ENCODE results near the gene FBXL16.

Gene FBXL16

DNA sequence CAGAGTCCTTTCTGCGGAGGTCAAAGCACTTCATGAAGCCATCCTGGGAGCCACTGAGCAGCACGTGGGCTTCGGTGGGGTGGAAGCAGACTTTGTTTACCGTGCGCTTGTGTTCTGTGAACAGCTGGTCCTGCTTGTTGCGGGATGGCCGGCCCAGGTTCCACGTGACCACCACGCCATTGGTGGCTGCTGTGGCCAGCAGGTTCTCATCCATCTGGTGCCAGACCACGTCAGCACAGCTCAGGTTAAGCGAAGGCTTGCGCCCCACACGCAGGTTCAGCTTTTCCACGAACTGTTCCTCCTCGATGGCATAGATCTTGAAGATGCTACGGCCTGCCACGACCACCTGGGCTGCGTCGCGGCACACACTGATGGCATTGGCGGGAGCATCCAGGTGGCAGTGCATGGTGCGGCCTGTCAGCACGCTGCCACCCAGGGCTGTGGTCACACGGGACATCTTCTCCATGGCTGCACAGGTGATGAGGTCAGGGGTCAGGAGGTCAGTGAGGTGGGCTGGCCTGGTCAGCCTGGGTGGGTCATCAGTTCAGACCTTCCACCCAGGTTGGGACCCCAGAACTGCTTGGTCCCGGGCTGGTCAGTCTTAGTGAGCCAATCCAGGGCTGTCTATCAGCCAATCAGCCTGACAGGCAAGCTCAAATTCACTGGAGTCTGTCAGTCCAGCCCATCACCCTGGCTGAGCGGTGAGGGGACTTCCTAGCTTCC lies 16.3 kb downstream of the FBXL16 start:
- DNase-seq (ENCODE audit: low spot score): no peak

DNA sequence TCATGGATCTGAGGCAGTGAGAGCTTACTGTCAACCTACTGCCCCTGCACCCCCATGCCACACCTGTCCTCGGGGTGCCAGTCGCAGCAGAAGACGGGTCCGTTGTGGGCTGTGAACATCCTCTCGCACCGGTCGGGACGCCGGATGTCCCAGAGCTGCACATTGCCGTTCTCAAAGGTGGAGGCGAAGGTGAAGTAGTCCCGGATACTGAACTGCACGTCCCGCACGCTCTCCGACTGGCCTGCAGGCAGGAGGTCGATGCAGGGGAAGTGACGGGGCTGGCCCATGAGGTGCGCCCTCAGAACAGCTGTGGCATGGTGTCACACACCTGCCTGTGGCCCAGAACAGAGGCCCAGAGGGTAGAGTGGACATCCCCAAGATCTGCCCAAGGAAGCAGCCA lies 18.1 kb downstream of the FBXL16 start:
- no peak for DNase-seq (ENCODE audit: low spot score)

DNA sequence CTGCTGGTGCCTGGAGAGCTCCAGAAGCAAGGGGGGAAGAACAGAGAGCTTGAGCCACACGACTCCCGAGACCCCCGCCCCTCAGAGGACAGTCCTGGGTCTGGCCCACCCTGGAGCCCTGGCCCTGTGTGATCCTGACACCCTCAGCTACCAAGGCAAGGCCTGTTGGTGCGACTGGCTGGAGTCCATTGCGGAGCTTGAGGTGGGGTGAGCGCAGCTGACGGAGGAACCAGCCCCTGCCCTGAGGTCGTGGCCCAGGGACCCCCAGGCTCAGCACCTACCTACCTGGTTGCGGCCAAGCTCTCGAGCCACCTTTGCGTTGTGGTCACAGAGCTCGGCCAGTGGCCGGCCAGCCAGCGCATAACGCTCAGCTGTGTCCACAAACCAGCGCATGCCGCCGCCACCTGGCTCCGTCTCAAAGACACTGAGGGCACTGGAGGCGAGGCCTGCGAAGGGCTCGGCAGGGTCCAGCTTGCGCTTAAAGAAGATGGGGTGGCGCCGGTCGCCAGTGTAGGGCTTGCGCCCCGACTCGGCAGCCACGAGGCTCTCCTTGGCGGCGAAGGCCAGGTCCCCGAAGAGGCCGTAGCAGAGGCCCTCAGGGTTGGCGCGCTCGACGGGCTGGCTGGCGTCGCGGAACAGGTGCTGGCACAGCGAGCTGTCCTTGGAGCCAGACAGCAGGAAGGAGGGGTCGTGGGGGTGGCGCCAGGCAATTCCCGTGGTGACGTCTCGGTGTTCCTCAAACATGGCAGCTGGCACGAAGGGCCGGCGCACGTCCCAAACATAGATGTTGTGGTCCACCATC lies 18.9 kb downstream of the FBXL16 start:
- no peak for DNase-seq (ENCODE audit: low spot score)

DNA sequence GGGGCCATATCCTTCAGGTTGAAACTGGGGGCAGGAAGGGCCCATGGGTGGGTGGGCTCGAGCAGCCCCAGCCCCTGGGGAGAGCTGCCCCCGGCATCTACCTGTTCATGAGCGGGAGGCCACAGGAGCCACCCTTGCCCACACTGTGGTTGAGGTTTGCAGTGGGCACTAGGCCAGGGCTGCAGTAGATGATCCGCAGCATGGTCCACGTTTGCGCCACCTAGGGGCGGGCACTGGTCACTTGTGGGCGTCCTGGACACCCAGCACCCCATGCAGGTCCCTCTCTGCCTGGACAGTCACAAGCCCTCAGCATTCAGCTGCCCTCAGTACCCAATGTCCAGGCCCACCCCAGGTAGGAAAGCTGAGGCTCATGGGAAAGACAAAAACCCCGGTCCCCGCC lies 19.6 kb downstream of the FBXL16 start:
- no peak for DNase-seq (ENCODE audit: low spot score)

DNA sequence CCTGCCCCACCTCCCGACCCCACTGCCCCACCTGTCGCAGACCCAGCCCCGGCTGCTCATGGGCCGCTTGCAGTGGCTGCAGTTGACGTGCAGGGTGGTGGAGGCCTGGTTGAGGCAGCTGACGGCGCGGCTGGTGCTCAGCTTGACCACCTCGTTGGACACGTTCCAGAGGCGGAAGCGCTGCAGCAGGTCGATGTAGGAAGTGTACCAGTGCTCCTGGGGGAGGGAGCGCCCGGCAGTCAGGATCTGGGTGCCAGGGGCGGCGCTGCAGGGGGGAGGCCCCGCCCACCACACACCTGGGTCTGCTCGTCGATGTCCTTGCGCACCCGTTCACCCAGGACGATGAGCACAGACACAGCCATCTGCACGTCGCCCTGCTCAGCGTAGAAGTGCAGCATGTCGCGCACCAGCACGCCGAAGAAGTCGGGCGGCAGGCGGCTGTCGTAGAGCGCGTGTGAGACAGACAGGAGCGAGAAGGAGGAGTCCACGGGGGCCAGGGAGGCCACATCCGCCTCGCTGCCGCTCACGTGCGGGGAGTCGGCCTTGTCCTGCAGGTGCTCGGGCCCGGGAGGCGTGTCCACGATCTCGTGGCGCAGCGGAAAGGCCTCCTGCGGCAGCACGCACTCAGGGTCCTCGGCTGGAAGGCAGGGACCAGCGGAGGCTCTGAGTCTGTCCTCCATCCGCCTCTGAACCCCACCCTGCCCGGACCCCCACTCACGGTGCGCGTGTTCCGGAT lies 20.5 kb downstream of the FBXL16 start:
- no peak for DNase-seq (ENCODE audit: low spot score)

DNA sequence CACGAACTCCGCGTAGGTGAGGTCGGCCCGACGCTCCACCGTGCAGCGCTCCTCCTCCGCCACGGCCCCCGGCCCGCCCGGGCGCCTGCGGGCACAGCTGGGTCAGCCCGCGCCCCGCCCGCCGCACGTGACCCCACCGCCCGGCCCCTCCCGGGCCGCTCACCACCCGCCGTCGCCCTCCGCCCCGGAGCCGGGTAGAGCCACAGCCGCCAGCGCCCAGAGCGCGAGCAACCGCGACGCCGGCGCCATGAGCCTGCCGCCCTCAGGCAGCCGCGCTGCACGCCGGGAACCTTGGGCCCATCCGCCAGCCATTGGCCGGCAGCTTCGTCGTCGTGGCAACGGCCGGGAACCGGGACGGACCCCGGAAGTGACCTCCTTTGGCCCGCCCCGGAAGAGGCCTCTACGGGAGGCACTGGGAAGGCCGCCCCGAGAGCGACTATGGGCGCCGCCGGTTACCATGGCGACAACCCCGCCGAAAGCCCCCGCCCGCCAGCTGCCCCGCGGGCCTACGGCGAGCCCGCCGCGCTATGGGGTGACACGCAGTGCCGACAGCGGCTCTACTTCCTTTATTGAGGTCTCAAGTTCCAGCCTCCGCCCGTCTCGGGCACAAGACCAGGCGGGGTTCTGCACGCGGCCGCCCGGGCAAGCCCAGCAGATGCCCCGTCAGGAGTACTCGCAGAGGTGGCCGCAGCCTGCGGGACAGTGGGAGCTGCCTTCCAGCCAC lies 21.4 kb downstream of the FBXL16 start, which contains the start of gene JMJD8:
Gene JMJD8, minus strand, starts transcription at position 264 of the 724 bp plus-strand sequence. Its CDS starts 15 bp downstream, at position 249.
- DNase-seq (ENCODE audit: low spot score): peak; percentile 92

DNA sequence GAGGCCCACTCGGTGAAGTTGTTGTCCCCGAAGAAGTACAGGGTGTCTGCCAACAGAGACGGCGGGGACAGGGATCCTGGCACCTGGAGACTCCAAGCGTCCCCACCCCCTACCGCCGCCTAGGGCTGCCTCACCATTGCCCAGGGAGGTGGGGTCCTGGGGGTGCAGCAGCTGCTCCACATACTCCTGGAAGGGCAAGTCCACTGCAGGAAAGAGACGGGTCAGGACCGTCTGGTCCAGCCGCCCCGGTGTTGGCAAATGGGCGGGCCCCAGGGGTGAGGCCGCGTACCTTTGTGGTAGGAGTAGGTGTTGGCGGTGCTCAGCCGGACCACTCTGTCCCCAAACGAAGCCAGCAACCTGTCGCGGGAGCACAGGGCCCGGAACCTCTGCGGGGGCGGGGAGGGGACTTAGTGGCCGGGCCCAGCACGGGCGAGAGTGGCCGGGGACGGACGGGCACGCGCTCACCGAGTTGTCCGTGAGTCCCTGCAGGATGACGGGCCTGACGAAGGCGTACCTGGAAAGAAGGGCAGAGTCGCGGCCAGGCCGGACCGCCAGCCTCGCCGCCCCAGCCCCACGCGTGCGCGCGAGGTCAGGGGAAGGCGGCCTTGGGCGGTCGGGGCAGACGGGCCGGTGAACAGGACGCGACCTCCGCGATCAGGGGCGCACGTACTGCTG lies 22.1 kb downstream of the FBXL16 start:
- DNase-seq (ENCODE audit: low spot score): no peak

DNA sequence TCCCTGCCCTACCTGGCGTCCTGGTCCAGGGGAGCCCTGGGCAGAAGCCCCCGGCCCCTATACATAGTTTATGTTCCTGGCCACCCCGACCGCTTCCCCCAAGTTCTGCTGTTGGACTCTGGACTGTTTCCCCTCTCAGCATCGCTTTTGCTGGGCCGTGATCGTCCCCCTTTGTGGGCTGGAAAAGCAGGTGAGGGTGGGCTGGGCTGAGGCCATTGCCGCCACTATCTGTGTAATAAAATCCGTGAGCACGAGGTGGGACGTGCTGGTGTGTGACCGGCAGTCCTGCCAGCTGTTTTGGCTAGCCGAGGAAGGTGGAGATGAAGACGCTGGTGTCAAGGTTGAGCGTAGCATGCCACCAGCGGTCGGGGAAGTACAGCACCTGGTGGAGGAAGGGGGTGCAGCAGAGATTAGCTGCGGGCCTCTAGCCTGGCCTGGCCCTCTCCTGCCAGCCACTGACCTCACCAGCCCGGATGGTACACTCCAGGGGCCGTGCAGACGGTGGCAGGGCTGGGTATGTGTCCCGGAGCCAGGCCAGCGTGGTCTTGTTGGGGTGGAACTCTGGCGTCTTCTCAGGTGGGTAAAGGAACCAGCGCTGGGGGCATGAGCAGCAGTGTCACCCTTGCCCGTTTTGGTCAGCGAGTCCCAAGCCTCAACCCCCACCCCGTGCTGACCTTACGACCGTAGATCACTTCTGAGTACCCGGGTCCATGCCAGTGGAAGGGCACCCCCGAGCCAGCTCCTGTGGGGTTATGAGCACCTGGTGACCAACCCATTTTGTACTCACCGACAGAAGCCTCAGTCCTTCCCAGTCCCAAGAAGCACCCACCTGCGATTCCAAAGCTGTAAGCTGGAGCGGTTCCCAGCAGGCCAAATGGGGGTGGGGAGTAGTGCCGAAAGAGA lies 22.9 kb downstream of the FBXL16 start:
- no peak for DNase-seq (ENCODE audit: low spot score)

DNA sequence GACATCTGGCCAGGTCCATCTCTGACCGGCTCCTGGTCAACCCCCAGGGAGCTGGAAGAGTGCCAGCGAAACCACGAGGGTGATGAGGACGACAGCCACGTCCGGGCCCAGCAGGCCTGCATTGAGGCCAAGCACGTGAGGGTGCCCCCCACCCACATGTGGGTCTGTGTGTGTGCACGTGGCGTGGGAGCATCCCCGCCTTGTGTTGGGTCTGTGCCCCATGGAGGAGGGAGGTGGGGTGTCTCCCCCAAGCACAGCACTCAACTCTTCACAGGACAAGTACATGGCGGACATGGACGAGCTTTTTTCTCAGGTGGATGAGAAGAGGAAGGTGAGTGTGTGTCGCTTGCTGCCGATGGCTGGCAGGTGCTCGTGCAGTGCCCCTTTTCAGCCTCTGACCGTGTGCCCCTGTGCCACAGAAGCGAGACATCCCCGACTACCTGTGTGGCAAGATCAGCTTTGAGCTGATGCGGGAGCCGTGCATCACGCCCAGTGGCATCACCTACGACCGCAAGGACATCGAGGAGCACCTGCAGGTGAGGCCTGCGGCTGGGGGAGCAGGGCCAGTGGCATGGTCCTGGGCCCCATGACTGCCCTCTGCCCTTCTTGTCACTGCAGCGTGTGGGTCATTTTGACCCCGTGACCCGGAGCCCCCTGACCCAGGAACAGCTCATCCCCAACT lies 23.7 kb downstream of the FBXL16 start:
- no peak for DNase-seq (ENCODE audit: low spot score)

DNA sequence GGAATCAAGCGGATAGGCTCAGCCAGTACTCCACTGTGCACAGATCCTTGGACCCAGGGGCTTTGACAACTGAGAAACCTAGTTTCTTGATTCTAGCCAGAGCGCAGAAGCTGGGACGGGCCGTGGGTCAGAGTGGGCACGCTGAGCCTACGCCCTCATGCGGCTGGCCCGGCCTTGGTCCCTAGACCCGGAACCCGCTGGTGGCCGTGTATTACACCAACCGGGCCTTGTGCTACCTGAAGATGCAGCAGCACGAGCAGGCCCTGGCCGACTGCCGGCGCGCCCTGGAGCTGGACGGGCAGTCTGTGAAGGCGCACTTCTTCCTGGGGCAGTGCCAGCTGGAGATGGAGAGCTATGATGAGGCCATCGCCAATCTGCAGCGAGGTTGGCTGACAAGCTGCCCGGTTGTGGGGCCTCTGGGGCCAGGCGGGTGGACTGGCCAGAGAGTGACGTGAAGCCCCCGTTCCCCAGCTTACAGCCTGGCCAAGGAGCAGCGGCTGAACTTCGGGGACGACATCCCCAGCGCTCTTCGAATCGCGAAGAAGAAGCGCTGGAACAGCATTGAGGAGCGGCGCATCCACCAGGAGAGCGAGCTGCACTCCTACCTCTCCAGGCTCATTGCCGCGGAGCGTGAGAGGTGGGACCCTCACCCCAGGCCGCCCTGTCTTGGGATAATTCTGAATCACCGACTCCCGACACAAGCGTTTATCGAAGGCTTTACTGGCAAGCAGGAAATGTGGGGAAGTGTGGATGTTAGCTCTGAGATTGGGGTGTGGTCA lies 24.4 kb downstream of the FBXL16 start:
- no peak for DNase-seq (ENCODE audit: low spot score)

DNA sequence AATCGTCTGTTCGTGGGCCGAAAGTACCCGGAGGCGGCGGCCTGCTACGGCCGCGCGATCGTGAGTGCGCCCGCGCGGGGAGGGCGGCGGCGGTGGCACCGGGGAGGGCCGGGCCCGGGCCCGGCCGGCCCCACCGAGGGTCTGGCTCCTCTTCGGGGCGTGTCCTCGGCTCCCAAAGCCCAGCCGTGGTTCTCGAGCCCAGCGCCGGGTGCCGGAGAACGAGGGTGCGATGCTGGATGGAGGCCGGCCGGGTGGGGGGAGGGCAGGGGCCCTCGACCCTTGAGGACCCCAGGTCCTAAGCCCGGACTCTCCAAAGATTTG lies 25.0 kb downstream of the FBXL16 start:
- no peak for DNase-seq (ENCODE audit: low spot score)

DNA sequence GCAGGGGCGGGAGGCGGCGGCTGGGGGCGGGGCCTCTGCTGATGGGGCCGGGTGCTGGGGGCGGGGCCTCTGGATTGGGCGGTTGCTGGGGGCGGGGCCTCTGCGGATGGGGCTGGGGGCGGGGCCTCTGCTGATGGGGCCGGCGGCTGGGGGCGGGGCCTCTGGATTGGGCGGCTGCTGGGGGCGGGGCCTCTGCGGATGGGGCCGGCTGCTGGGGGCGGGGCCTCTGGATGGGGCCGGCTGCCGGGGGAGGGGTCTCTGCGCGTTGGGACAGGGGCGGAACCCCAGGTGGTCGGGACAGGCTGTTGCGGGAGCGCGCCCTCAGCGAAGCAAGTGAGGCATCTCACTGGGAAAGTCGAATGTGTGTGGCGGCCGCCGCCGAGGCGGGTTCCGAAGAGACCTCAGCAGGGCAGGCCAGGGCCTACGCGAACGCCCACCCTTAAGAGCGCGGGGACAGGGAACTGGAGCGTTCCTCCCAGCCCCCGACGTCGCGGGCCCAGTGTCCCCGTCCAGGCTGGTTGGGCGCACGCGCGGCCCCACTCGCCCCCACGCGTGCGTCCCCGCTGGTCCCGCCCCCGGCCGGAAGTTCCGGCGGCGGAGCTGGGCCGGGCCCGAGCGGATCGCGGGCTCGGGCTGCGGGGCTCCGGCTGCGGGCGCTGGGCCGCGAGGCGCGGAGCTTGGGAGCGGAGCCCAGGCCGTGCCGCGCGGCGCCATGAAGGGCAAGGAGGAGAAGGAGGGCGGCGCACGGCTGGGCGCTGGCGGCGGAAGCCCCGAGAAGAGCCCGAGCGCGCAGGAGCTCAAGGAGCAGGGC lies 25.6 kb downstream of the FBXL16 start, which contains the start of gene STUB1:
Gene STUB1, plus strand, starts transcription at position 597 of the 811 bp plus-strand sequence. Its CDS starts 116 bp downstream, at position 713.
- peak; percentile 84 for DNase-seq (ENCODE audit: low spot score)

DNA sequence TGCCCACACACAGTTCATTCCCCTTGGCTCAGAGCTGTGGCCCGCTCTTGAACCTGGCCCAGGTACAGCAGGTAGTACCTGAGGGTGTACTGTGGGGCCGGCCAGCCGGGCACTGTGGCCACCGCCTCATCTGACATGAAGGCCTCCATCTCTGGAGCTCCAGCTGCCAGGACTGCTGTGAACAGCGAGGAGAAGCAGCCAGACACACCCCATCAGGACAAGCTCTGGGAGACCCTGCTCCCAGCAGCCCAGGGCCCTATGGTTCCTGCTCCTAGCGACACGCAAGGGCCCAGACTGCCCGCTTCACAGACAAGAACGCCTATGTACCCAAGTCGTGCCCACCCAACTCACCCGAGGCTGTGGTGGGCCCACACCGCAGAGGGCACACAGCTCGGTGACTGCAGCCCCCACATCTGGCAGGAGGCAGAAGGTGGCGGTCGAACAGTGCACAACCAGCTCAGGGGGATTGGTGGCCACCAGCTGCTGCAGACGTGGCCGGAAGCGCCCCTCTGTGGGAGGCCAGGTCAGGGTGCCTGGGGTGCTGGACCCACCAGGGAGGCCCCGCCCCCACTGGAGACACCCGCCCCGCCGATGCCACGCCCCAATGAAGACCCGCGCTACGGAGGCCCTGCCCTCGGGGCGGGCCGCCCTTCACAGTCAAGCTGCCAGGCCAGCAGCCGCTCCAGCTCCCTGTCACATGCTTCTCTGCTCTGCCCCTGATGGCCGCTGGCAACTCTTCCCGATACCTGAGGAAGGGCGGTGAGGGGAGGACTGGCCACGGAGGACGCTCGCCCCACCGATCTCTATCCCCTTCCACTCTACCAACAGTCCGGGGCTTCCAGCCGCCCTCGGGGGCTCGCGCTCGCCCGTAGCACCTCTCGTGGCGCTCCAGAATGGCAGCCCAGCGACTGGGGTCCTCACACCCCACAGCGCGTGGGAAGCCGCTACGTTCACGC lies 26.5 kb downstream of the FBXL16 start:
- DNase-seq (ENCODE audit: low spot score): no peak

DNA sequence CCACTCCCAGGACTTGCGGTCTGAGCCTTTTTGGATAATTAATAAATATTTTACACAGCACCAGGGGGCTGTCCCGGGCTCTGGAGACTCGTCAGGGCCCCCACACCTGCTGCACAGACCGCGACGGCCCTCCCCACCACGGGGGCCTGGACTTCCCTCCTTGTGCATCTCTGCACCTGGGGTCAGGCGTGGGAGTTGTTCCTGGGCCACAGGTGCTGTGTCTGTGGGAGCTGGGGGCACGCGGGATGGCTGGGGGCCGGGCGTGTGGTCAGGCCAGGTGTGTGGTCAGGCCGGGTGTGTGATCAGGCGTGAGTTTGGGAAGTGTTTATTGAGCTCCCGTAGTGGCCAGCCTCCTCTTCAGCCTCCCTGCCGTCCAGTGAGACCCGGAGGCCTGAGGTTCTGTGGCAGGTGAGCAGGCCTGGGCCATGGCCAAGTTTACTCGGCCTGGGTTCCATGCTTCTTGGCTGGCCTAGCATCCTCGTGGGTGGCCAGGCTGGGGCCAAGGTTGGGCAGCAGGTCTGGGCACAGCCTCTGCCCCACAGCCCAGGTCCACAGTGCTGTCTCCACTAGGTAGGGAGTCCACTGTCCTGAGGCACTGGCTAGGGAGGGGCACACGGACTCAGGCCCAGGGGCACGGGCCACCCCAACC lies 27.3 kb downstream of the FBXL16 start:
- DNase-seq (ENCODE audit: low spot score): no peak

DNA sequence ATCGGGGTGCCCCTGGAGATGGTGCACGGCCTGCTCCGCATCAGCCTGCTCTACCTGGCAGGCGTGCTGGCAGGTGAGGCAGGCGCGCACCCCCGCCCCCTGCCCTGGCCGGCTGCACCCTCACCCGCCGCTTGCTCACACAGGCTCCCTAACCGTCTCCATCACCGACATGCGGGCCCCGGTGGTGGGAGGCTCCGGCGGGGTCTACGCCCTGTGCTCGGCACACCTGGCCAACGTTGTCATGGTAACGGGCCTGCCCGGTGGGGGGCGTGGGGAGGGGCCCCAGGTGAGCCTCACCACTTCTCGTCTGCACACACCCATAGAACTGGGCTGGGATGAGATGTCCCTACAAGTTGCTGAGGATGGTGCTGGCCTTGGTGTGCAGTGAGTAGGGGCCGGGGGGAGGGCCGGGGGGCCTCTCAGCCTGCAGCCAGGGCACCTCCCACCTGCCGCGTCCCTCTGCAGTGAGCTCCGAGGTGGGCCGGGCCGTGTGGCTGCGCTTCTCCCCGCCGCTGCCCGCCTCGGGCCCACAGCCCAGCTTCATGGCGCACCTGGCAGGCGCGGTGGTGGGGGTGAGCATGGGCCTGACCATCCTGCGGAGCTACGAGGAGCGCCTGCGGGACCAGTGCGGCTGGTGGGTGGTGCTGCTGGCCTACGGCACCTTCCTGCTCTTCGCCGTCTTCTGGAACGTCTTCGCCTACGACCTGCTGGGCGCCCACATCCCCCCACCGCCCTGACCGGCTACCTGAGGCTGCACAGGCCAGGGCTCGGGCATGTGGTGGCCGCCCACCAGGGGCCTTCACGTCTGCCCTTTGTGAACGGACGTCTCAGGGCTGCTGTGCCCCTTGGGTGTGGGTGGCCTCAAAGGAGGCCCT lies 28.0 kb downstream of the FBXL16 start:
- DNase-seq (ENCODE audit: low spot score): no peak

Data from germinal center (tissue), 1 donor.